ENCODE results near the gene TBX5. TPM values are rescaled to one million over a fixed set of nuclear protein-coding genes. Genes with fewer than 3 reads are reported as not detected.
"Not testable (repeated sequence)": the region's sequence is repeated elsewhere in the genome, so short reads cannot be mapped to it uniquely, and the experiment has no call there.

Gene TBX5
- total RNA-seq, 1 donor from 2014 or later: not detected

DNA sequence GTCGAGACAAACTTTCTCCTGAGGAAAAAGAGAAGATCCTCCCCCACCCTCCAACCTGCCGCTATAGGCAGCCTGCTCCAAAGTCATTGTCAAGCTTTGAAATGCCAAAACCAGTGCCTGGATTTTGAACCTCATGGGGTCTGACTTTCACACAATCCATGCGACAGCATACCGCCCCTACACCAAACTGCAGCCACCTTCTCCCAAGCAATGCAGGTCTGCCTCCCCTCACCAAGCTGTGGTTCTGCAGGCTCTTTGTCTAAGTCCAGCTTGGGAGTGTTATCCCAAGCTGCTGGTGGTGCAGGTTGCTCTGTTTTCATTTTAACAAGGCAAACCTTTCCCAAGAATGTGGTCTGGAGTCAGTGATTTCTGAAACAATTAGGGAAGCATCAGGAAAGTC is 12.4 kb downstream of the TBX5 start:
- intact Hi-C loops (cut with micrococcal nuclease): no loop called here

DNA sequence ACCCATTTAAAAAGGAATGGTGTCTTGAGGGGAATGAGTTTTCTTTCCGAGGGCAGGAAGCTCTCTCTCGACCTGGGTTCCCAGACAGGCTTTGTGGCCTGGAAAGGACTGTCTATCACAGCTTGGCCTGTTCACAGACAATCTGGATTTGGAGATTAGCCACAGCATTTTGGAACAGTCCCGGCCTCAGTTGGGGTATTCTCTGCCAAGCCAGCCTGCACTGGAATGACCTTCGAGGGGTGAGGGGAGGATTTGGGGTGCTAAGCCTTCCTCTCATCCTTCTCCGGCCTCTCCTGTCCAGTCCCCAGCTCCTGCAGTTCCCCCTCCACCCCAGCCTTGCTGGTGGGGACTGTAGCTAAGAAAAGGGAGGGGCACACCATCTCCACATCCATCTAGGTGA is 13.0 kb downstream of the TBX5 start:
- intact Hi-C loops (cut with micrococcal nuclease): no loop called here

DNA sequence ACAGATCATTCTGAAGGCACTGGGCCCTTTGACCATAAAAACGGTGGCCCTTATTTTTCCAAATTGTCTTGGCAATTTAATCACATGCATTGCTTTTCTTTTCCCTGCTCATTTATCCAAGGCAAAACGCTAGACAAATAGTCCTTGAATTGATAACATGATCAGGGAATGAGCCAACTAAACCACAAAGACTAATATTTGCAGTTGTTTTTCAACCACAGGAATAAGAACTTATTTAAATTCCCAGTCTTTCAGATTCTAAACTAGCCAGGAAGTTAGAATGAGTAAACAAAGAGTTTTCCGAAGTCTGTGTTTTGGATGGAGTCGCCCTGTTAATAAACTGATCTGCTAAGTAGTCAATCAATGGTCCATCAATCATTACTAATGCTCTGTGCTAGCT is 14.9 kb downstream of the TBX5 start:
- intact Hi-C loops (cut with micrococcal nuclease): no loop called here

DNA sequence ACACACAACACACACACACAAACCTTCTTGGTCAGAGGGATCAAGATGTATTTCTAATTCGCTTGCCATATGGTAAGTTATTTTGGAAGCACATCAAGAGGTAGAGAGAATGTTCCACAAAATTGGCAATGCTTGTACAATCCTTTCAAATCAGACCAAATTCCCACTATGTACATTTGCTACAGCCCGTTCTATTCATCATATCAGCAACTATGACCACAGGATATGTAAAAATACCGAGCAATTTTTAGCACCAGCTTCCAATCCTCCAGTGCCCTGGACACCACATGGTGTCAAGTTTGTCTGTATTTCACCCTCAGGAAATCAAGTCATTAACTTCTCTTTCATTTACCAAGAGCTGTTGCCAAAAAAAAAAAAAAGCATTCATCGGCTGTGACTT is 21.2 kb downstream of the TBX5 start:
- intact Hi-C loops (cut with micrococcal nuclease): no loop called here

DNA sequence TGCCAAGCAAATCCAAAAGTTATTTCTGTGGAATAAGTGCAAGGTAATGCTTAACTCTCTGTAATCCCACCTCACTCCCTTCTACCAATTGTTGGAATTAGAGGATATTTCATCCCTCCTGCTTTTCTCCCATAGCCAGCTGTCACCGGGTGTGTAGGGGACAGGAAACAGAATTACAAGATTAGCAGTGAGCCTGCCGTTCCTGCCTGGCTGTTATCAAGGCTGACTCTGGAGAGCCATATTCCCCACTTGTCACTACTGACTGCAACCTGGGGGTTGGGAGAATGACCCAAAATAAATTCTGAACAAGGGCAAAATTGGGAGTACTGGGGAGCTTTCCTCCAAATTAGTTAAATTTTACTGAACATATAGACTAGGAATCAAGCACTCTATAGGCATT is 24.8 kb downstream of the TBX5 start:
- intact Hi-C loops (cut with micrococcal nuclease): no loop called here

DNA sequence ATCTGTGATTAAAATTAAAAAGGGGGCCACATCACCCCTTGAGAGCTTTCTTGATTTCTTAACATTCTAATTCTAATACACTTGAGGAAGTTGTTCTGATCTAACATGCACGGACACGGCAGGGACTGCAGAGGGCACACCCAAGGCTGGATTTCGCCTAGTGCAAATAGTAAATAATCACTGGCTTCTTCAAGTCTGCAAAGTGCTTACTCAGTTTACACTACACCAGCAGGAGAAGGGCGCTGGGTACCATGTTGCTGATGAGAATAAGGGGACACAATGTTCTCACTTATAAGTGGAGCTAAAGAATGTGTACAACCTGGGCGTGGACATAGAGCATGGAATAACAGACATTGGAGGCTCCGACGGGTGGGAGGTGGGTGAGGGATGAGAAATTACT is 34.2 kb downstream of the TBX5 start:
- intact Hi-C loops (cut with micrococcal nuclease): no loop called here

DNA sequence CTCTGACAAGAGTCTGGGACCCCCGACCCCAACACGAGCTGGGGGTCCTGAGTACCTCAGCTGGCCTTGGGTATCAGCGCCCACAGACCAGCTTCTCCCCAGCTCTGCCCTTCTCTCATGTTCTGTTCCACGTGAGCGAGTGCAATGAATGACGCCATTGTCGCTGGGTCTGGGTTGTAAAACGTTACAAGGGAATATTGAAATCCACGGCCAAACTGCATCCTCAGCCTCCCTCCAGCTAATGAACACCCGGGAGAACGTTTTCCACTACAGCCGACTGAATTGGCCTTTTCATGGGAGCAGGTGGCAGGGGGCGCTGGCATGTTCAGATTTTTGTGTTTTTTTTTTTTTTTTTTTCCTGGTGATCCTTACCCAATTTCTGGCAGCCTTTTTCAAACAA is 34.7 kb downstream of the TBX5 start:
- intact Hi-C loops (cut with micrococcal nuclease): no loop called here

DNA sequence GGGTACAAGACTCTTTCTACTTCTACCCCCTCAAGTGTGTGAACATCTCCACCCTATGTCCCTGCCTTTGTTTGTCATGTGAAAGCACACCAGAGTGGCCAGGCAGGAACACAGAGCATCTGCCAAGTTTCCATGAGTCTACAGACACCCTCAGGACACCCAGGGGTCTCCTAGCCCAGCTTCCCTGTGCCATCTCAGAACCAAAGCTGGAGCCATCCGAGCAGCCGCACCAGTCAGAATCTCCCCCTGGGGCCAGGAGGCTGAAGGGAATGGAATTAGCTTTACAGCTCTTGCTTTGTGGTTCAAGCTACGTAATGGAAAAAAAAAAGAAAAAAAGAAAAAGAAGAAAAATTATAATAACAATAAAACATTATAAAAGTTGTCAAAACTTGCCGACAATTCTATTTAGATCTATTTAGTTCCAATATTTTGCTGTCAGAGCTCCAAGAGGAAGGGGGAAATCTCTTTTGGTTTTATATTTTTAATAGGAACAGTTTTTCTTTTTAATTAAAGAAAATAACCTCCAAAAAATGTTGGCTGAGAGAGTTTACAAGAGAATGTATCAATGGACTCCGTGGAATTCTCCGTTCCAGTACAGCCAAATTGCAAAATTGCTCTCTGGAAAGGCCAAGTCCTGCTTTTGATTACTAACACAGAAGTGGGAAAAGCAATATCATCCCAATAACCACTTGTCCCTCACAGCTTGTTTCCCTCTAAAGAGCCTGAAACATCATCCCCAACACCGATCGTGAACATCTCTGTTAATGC is 37.1 kb downstream of the TBX5 start:
- intact Hi-C loops (cut with micrococcal nuclease): no loop called here

DNA sequence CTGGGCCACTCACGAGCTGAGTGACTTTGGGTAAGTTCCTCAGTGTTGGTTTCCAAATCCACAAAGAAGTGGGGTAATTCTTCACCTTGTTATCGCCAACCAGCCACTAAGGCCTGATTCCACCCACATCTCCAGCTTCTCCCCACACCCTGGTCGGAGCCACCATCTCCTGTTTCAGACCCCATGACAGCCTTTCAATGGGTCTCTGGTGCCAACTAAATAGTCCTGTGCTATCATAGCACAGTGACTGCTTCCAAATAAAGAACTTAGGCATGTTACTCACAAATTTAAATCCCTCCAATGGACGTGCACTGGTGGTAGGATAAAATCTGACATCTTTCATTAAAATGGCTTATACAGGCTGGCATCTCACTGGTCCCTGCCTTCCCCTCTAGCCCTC is 44.0 kb downstream of the TBX5 start:
- intact Hi-C loops (cut with micrococcal nuclease): no loop called here

DNA sequence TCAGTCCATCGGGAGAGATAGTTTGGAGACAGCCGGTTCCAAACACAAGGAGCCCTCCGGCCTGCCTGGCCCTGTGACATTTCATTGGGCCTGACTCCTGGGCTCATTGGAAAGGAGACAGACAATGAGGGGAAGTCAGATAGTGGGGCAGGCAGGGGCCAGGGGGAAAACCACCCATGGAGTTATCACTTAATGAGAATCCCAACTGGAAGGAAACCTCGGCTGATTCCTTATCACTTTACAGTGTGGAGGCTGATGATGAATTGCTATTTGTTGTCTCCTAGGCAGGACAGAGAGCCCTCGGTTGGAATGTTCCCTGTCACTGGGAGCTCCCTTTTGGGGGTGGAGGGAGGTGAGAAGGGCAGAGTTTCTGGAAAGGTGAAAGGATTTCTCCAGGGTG is 44.4 kb downstream of the TBX5 start:
- intact Hi-C loops (cut with micrococcal nuclease): no loop called here

DNA sequence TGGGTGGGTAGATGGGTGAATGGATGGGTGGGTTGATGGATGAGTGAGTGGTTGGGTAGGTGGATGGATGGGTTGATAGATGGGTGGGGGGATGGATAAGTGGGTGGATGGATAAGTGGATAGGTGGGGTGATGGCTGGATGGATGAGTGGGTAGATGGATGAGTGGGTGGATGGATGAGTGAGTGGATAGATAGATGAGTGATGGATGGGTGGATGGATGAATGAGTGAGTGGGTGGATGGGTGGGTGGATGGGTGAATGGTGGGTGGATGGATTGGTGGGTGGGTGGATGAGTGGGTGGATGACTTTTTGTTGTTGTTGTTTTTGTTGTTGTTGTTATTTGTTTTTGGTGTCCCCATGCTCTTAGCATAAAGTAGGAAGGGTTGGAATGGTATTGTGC is 45.5 kb downstream of the TBX5 start:
- intact Hi-C loops (cut with micrococcal nuclease): no loop called here

DNA sequence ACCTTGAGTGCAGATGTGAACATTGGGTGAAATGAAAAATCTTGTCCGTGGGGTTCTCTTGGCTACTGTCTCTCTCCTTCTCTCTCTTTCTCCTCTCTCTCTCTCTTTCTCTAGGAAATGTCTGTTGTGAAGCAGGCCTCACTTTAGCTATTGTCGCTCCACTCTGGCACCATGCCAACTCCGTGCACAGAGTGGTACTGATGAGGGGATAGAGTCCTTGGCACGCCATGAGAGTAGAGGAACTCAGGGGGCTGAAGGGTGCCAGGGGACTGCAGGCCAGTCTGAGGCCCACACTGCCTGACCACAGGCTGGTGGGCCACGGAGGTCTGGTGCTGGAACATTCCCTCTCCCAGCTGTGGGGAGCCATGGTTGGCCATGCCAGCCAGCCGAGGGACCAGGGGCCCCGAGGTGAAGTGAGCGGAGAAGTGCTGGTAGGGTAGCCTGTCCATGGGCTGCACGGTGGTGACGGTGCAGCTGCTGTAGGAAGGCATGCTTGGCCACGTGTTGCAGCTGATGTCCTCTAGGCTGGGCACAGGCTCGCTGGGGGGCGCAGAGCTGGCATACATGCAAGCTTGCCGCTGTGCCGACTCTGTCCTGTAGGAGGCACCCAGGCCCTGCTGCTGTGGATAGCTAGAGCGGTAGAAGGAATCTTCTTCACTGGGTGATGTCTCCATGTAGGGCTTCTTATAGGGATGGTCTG is 50.4 kb downstream of the TBX5 start:
- intact Hi-C loops (cut with micrococcal nuclease): no loop called here

DNA sequence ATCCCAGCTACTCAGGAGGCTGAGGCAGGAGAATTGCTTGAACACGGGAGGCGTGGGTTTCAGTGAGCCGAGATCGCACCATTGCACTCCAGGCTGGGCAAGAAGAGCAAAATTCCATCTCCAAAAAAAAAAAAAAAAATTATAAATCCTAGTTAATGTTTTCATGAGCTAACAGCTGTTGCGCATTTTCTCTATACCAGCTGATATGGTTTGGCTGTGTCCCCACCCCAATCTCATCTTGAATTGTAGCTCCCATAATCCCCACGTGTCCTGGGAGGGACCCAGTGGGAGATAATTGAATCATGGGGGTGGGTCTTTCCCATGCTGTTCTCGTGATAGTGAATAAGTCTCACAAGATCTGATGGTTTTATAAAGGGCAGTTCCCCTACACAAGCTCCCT is 56.7 kb downstream of the TBX5 start:
- intact Hi-C loops (cut with micrococcal nuclease): not testable (repeated sequence)

DNA sequence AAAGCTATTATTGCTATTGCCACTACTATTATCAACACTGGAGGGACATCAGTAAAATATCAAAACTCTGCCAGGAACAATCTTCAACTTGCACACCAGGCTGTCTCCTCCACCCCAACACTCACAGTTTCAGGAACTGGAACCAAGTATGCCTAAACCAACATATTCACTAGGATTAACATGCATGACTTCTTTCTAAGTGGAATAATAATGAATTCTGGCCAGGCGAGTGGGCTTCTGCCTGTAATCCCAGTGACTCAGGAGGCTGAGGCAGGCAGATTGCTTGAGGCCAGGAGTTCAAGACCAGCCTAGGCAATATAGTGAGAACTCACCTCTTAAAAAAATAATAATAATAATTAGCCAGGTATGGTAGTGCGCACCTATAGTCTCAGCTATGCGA is 58.1 kb downstream of the TBX5 start:
- intact Hi-C loops (cut with micrococcal nuclease): no loop called here

DNA sequence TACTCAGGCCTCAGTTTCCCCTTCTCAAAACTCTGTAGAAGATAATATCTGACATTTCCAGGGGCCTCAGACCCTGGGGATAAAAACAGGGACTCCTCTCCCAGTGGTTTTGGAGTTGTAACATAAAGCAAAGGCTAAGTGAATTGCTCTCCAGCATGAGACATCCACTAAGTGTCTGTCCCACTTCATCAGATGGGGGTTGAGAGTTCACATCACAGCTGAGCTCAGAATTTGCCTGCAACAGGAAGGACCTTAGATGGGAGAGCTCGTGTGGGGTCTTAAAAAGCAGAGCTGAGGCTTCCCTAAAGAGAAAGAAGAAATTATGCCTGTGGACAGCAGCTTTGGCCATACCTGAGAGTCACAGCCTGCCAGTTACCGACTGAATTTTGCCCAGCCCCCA is 61.1 kb downstream of the TBX5 start:
- intact Hi-C loops (cut with micrococcal nuclease): no loop called here

DNA sequence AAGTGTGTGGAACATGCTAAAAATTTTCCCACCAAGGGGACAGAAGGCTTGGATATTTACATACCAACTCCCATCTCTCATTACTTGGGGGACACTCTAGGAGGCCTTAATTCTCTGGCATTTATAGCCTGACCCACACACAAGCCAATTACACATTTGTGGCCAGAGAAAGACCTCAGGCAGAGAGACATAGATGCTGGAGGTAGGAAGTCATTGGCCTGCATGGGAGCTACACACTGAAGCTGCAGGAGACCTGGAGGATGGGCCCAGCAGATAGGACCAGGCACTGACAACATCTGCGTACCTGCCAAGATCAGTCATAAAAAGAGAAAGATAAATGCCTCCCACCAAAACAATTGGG is 61.7 kb downstream of the TBX5 start:
- intact Hi-C loops (cut with micrococcal nuclease): no loop called here

DNA sequence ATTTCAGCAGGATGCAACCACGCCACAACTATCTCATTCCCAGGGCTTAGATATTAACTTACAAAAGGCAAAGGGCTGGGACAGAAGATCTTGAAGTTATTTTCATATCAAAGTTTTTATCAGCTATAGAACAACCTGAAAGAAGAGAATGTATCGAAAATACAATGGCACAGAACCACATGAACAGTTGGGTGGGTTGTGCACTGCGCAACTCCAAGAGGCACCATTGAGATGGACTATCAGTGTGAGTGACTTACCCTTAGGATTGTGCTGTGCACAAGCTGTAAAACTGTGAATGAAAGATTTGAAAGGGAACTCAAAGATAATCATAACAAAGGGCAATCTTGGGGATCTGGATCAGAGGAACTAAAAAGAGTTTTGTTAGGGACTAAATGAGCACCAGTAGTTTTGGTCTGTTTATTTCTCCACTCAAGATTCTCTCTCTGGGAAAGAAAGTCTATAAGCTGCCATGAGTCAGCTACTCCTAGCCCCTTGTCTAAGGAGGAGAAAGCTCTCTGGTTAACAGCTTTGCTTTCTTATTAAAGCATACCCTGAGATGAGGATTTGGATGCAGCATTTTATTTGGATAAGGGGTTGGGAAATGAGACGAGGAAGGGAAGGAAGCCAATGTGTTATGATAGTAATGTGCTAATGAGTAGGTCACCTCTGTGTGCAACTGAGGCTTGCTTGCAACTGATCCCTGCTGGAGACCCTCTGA is 62.2 kb downstream of the TBX5 start:
- intact Hi-C loops (cut with micrococcal nuclease): no loop called here

DNA sequence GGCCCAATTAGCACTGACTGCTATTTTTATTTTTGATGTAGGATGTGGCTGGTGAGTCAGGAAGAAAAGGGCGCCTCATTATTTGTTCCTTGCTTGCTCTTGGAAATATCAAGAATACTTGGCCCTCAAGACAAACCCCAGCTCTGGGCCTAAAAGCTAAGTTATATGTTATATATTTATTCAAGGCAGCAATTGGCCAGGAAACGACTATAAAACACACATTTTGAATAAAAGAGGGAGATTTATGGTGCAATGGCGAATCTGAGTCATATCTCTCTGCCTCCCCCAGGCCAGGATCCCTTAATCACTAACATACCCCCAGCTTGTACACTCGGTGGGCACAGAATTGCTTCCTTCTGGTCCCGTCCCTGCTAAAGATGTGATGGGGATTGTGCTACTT is 63.3 kb downstream of the TBX5 start:
- intact Hi-C loops (cut with micrococcal nuclease): no loop called here

DNA sequence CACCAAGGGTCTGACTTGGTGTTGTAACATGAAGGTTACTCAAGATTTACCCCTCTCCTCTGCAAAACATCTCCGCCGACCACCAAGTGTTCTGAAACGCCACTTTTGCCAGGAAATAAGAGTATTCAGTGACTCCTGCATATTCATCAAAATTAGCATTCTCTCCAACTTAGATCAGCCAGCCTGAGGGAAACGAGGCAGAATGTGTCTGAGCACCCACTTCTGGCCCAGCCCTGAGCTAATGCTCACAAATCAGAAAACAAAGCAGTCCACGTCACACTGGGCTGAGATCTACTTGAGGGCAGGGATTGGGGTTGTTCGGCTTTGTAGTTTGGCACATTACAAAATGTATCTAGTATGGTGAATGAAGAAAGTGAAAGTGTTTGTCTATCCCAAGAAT is 64.3 kb downstream of the TBX5 start:
- intact Hi-C loops (cut with micrococcal nuclease): no loop called here

DNA sequence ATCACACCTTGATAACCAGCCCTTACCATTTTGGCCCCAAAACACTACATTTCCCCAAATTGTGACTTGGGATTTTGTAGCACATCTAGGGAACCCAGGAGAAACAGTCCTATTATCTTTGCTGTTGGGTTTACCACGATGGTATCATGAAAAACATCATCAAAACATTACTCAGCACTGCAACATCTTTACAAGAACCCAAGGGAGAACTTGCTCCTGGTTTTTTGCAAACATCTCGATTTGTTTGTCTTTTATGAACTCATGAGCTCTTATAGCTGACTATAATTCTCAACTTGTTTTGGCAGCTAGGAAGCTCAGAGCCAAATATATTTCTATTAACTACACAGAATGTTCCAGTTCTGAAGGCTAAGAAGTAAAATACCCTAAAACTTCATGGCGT is 65.7 kb downstream of the TBX5 start:
- intact Hi-C loops (cut with micrococcal nuclease): no loop called here

DNA sequence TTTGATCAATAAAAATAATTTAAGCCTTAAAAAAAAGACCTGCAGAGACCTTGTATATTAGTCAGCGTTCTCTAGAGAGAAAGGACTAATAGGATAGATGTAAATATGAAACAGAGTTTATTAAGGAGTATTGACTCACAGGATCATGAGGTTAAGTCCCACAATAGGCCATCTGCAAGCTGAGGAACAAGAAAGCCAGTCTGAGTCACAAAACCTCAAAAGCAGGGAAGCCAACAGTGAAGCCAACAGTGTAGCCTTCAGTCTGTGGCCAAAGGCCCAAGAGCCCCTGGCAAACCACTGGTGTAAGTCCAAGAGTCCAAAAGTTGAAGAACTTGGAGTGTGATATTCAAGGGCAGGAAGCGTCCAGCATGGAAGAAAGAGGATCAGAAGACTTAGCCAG is 66.3 kb downstream of the TBX5 start:
- intact Hi-C loops (cut with micrococcal nuclease): no loop called here

DNA sequence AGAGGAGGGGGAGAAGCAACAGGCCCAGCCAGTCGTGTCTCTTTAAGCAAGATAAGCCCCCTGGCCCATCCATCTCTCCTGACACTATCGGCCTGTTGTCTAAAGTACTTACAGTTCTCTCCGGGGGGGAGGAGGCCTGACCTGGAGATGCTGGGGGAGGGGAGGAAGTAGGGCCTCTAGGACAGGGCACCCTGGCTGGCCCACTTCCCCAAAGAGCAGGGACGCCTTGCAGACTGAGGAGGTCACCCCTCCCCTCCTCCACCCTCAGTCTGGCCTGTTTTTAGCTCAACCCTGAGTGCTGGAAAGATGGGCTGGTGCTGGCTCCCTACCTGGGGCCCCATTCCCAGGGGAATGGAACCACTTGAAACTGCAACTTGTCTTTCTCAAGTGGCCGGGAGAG is 70.3 kb downstream of the TBX5 start:
- intact Hi-C loops (cut with micrococcal nuclease): no loop called here

DNA sequence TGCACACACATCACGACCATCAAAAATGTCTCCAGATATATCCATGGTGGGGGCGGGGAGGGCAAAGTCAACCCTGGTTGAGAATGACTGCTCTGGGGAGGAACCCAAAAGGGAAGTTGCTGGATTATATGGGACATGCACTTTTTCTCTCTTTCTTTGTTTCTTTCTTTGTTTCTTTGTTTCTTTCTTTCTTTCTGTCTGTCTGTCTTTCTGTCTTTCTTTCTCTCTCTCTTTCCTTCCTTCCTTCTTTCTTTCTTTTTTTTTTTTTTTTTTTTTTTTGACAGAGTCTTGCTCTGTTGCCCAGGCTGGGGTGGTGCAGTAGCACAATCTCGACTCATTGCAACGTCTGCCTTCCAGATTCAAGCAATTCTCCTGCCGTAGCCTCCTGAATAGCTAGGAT is 71.5 kb downstream of the TBX5 start:
- intact Hi-C loops (cut with micrococcal nuclease): no loop called here

All from T-helper 2 cell treated with Interferon-gamma antibody and Interleukin-4, amounts not matched to agents 100 ng/mL and 5 ng/mL, for 36 hours (primary cell).